GM18507 (cell line): ENCODE data around the gene NAT8L.

ENCODE experiments used
- DNase-seq: peaks from one replicate; pipeline ENCODE4 v3.0.0; 2011; ENCODE audit warnings: low read depth; ENCODE audit not compliant: insufficient read length; ENCODE audit errors: extremely low spot score
- FAIRE-seq: peaks from 2 replicates; lab custom pipeline; 2011; peaks lifted over from hg19 to GRCh38; lab: Jason Lieb, UNC

The NAT8L gene

GRCh38 chr4:2084316-2084715 lies 25.2 kb downstream of the NAT8L start:
- DNase-seq (no peak), FAIRE-seq (no peak)

GRCh38 chr4:2085496-2085901 lies 26.4 kb downstream of the NAT8L start:
- DNase-seq (no peak), FAIRE-seq (no peak)

- FAIRE-seq (no peak), DNase-seq (no peak)
These were observed 28.0 kb downstream of the NAT8L start for GRCh38 chr4:2087170-2087569.

GRCh38 chr4:2089222-2089621 lies 30.1 kb downstream of the NAT8L start:
- no peak for DNase-seq
- no peak for FAIRE-seq

- DNase-seq (no peak), FAIRE-seq (no peak)
These were observed 31.5 kb downstream of the NAT8L start for GRCh38 chr4:2090642-2091041.

GRCh38 chr4:2091990-2092668 lies 33.0 kb downstream of the NAT8L start:
- DNase-seq = no peak
- FAIRE-seq = no peak

GRCh38 chr4:2092669-2093053 lies 33.5 kb downstream of the NAT8L start:
- DNase-seq = no peak
- no peak for FAIRE-seq

GRCh38 chr4:2093265-2093664 lies 34.1 kb downstream of the NAT8L start:
- no peak for FAIRE-seq

GRCh38 chr4:2094545-2094944 lies 35.4 kb downstream of the NAT8L start:
- no peak for DNase-seq
- no peak for FAIRE-seq

More at GRCh38 chr4:2093265-2093664, 34.1 kb downstream of the NAT8L start:
- no peak for DNase-seq

GRCh38 chr4:2095236-2096072 lies 36.3 kb downstream of the NAT8L start:
- DNase-seq (no peak), FAIRE-seq (no peak)

- FAIRE-seq (no peak), DNase-seq (no peak)
These were observed 37.0 kb downstream of the NAT8L start for GRCh38 chr4:2096073-2096609.

- DNase-seq (no peak), FAIRE-seq (no peak)
These were observed 42.4 kb downstream of the NAT8L start for GRCh38 chr4:2101346-2102044.

GRCh38 chr4:2102045-2102883 lies 43.1 kb downstream of the NAT8L start:
- FAIRE-seq = no peak

GRCh38 chr4:2103127-2103842 lies 44.2 kb downstream of the NAT8L start:
- no peak for DNase-seq
- no peak for FAIRE-seq

More at GRCh38 chr4:2102045-2102883, 43.1 kb downstream of the NAT8L start:
- DNase-seq = no peak

GRCh38 chr4:2103843-2104547 lies 44.9 kb downstream of the NAT8L start:
- peak; percentile 47 for FAIRE-seq
- no peak for DNase-seq

GRCh38 chr4:2104556-2105345 lies 45.6 kb downstream of the NAT8L start:
- FAIRE-seq (no peak), DNase-seq (no peak)

GRCh38 chr4:2105559-2105958 lies 46.4 kb downstream of the NAT8L start:
- FAIRE-seq (no peak), DNase-seq (no peak)
